Natural killer cell treated with Interleukin-12 subunit alpha and Interleukin-12 subunit beta and Interleukin-15 and Interleukin-18, amount 100 ng/mL, for 72 hours (primary cell): ENCODE data around the gene SLC49A3. TPM values are rescaled to one million over a fixed set of nuclear protein-coding genes. Genes with fewer than 3 reads are reported as not detected.

ENCODE experiments used
- ATAC-seq, 2 donors: fragments of 150-1000 bp; cut with Tn5 transposase in 1 of 2; sonication (Bioruptor Pico), chemical (Tn5 transposase) in 1 of 2; 2 replicates each; pipeline ENCODE4 v1.10.0; 2021
- DNase-seq: peaks from one replicate; pipeline ENCODE4 v3.0.0; 2022; ENCODE audit warnings: low spot score
- H3K27ac Mint-ChIP-seq, 2 donors: 1 replicate in 1 of 2; 2 replicates in 1 of 2; pipeline ENCODE4 v1.8.0; 2022; ENCODE audit warnings: mixed read lengths in 2 of 2, mild to moderate bottlenecking in 1 of 2, moderate library complexity in 1 of 2
- H3K27me3 Mint-ChIP-seq, 2 donors: 1 replicate in 1 of 2; 2 replicates in 1 of 2; pipeline ENCODE4 v1.8.0; 2022; ENCODE audit warnings: mixed read lengths in 2 of 2
- H3K36me3 Mint-ChIP-seq: one replicate; pipeline ENCODE4 v1.8.0; 2022; ENCODE audit warnings: mixed read lengths
- H3K4me1 Mint-ChIP-seq, 2 donors: 1 replicate in 1 of 2; 2 replicates in 1 of 2; pipeline ENCODE4 v1.8.0; 2022; ENCODE audit warnings: low read depth in 2 of 2, mixed read lengths in 2 of 2, mild to moderate bottlenecking in 1 of 2
- H3K4me3 Mint-ChIP-seq: one replicate; pipeline ENCODE4 v1.8.0; 2022; ENCODE audit warnings: mixed read lengths
- H3K9me3 Mint-ChIP-seq: 2 replicates; pipeline ENCODE4 v1.8.0; 2022; ENCODE audit warnings: mixed read lengths
- total RNA-seq, 2 donors: library from RNA; stranded (reverse); gene quantifications; one replicate each; pipeline ENCODE4 v1.2.3, GENCODE V29; 2022

SLC49A3 gene
- total RNA-seq, 2 donors from 2014 or later: 10.5 to 15.9 TPM

DNA sequence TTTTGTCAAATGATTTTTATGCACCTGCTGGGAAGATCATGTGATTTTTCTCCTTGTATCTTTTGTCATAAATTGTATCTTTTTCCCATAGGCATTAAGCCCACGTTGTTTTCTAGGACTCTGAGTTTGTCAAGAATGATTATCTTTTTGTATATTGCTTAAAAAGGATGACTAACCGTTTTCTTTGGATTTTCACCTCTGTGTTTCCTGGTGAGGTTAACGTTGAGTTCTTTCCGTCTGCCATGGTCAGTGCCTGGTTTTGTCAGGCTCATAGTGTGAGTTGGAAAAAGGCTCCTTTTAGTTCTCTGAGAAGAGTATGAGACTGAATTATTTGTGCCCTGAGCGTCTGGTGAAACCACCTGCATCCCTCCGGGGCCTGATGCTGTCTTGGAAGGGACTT is 38.6 kb upstream of the SLC49A3 start:
- peak overlapping the region in 1 of 2 donors; percentile 66 for H3K27ac Mint-ChIP-seq
- peaks cover 4% of the 10 kb centered on the region for H3K36me3 Mint-ChIP-seq
- no peaks in the 10 kb centered on the region for H3K27me3 Mint-ChIP-seq
- H3K9me3 Mint-ChIP-seq: no peaks in the 10 kb centered on the region
- H3K4me3 Mint-ChIP-seq: no peak overlapping the region
- DNase-seq: peak; percentile 45
- peaks cover 20 to 32% of the 10 kb centered on the region in 2 donors for H3K4me1 Mint-ChIP-seq
- no peak for ATAC-seq

DNA sequence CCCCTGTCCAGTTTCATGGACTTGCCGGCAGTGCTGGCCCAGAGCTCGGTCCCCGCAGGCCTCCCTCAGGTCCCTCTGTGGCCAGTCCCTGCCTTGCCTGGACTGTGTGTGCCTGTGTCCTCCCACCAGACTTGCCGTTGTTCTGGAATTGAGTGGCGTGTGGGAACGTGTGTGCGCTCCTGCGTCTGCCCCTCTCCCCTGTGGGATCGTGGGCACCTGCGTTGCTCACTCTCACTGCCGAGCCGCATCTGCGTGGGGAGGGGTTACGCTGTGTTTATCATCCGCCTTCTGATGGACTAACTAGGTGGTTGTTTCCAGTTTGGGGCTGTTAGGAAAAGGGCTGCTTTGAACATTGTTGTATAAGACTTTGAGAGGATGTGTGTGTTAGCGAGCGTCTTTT is 37.9 kb upstream of the SLC49A3 start:
- Mint-ChIP-seq H3K27me3 (no peaks in the 10 kb centered on the region), H3K4me1 (peaks cover 23 to 36% of the 10 kb centered on the region in 2 donors), H3K27ac (peak overlapping the region; percentile 2 to 62), H3K9me3 (no peaks in the 10 kb centered on the region), H3K36me3 (peaks cover 4% of the 10 kb centered on the region), H3K4me3 (no peak overlapping the region)
- ATAC-seq: no peak
- peak; percentile 5 for DNase-seq

DNA sequence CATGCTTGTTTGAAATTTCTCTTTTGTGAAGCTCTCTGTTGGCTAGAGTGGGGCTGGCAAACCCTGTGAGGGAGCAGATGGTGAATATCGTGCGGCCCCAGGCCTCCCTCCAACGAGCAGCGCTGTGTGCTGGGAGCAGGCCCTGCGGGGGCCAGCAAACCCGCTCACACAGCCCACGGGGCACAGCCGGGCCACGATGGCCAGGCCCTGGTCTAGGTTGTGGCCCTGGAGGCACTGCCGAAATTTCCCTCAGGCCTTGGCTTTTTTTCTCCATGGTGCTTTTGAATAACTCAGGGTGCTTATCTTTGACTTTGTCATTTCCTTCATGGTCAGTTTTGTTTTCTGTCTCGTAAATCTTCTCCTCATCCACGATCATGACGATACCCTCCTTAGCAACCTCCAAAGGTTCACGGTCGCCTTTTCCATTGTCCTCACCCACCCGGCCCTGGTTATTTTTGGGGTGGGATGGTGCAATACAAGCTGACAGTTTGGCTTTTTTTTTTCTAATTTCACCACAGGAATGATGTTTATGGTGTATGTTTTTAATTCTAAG is 37.4 kb upstream of the SLC49A3 start:
- Mint-ChIP-seq H3K36me3 (peaks cover 4% of the 10 kb centered on the region), H3K4me3 (no peak overlapping the region), H3K27me3 (no peaks in the 10 kb centered on the region), H3K9me3 (no peaks in the 10 kb centered on the region), H3K4me1 (peaks cover 29 to 40% of the 10 kb centered on the region in 2 donors), H3K27ac (peak overlapping the region; percentile 2 to 62)
- ATAC-seq (no peak), DNase-seq (no peak)

DNA sequence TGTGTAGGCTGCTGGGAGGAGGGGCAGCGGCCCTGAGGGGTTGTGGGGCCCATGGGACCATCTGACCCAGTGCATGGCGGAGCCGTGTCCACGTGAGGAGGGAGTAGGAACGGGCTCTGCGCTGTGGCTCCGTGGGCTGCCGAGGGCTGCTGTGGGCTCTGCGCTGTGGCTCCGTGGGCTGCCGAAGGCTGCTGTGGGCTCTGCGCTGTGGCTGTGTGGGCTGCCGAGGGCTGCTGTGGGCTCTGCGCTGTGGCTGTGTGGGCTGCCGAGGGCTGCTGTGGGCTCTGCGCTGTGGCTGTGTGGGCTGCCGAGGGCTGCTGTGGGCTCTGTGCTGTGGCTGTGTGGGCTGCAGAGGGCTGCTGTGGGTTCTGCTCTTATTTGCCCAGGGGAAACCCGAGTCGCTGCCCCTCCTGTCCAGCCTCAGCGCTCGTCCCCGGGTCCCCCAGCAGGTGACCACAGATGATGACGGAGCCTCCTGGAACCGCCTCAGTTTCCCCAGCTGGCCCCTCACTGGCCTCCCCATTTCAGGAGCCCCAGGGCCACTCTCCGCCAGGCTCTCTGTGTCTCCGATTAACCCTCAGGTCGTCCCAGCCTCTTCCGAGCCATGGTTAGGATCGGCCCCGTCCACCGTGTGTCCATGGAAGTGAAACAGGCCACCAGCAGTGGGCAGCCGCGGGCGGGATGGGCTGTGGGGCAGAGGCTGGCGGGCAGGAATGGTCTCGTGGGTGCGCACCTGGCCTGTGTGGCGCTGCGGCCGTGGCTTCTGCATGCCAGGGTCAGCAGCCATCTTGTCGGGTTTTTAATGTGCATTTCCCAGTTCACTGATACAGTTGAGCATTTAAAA is 36.7 kb upstream of the SLC49A3 start:
- H3K36me3 Mint-ChIP-seq: peaks cover 1% of the 10 kb centered on the region
- ATAC-seq (no peak), DNase-seq (no peak)
- no peaks in the 10 kb centered on the region for H3K27me3 Mint-ChIP-seq
- H3K4me3 Mint-ChIP-seq: no peak overlapping the region
- H3K9me3 Mint-ChIP-seq: no peaks in the 10 kb centered on the region
- no peak overlapping the region for H3K27ac Mint-ChIP-seq
- peaks cover 32 to 41% of the 10 kb centered on the region in 2 donors for H3K4me1 Mint-ChIP-seq

DNA sequence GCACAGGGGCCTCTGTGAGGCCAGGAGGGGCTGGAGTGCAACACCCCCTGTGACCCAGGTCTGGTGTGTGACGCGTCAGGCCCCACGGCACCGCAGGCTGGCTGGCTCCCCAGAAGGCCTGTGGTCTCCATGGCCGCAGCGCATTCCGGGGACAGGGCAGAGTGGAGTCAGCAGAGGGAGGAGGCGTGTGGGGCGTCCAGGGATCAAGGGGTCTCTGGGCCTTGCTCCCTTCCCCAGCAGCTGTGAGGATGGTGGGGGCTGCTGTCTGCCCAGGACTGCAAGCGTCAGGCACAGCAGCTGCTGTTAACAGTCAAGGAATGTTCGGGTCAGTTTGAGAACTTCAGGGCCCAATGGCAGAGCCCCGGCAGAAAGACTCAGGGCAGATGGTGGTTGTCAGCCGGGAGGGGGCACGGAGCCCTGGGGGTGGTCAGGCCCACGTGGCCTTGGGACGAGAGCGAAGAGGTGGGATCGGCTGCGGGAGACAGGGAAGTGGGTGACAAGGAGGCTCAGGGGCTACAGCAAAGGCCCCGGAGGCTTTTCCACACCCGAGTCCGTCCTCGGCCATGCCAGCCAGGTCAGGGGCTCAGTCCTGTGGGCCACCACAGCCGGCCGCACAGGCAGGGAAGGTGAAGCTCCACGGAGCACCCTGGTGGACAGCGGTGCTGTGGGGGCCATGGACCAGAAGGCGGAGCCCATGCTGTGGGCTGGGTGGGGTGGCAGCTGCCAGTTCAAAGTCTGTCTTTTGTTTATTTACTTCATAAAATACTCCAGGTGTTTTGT is 35.0 kb upstream of the SLC49A3 start:
- Mint-ChIP-seq H3K4me1 (peaks cover 41 to 53% of the 10 kb centered on the region in 2 donors), H3K27ac (no peak overlapping the region), H3K9me3 (no peaks in the 10 kb centered on the region), H3K36me3 (no peaks in the 10 kb centered on the region), H3K27me3 (no peaks in the 10 kb centered on the region), H3K4me3 (no peak overlapping the region)
- peak; percentile 29 for DNase-seq
- ATAC-seq: no peak

DNA sequence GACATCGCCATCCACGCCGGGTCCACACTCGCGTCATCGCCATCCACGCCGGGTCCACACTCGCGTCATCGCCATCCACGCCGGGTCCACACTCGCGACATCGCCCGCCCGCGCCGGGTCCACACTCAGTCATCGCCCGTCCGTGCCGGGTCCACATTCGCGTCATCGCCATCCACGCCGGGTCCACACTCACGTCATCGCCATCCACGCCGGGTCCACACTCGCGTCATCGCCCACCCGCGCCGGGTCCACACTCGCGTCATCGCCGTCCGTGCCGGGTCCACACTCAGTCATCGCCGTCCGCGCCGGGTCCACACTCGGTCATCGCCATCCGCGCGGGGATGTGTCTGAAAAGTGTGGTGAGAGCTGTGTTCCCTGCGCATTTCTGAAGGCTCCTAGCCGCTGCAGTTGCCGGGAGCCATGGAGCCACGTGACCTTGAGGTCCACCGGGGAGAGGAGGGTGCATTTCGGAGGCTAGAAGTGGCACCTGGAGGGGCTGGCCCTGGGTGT is 34.0 kb upstream of the SLC49A3 start:
- Mint-ChIP-seq H3K27ac (peak overlapping the region in 1 of 2 donors; percentile 62), H3K4me3 (no peak overlapping the region), H3K27me3 (no peaks in the 10 kb centered on the region), H3K36me3 (no peaks in the 10 kb centered on the region), H3K4me1 (peaks cover 40 to 51% of the 10 kb centered on the region in 2 donors), H3K9me3 (no peaks in the 10 kb centered on the region)
- DNase-seq (no peak), ATAC-seq (no peak)

DNA sequence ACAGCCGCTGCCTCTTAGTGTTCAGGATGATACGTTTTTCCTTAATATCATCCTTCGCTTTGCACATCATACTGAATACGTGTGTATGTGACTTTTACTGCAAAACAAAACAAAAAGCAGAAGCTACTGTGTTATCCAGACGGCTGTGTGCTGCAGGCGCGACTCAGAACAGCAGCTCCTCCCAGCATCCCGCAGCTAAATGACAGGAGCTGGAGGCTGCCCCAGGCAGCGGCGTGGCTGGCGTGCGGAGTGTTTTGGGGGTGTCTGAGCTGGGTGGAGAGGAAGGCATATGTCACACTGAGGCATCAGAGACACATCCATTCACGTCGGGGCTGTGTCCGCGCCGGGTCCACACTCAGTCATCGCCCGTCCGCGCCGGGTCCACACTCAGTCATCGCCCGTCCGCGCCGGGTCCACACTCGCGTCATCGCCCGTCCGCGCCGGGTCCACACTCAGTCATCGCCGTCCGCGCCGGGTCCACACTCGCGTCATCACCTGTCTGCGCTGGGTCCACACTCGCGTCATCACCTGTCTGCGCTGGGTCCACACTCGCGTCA is 33.3 kb upstream of the SLC49A3 start:
- Mint-ChIP-seq H3K9me3 (no peaks in the 10 kb centered on the region), H3K27me3 (no peaks in the 10 kb centered on the region), H3K4me1 (peaks cover 39 to 52% of the 10 kb centered on the region in 2 donors), H3K4me3 (no peak overlapping the region), H3K36me3 (no peaks in the 10 kb centered on the region), H3K27ac (no peak overlapping the region)
- ATAC-seq (no peak), DNase-seq (no peak)

DNA sequence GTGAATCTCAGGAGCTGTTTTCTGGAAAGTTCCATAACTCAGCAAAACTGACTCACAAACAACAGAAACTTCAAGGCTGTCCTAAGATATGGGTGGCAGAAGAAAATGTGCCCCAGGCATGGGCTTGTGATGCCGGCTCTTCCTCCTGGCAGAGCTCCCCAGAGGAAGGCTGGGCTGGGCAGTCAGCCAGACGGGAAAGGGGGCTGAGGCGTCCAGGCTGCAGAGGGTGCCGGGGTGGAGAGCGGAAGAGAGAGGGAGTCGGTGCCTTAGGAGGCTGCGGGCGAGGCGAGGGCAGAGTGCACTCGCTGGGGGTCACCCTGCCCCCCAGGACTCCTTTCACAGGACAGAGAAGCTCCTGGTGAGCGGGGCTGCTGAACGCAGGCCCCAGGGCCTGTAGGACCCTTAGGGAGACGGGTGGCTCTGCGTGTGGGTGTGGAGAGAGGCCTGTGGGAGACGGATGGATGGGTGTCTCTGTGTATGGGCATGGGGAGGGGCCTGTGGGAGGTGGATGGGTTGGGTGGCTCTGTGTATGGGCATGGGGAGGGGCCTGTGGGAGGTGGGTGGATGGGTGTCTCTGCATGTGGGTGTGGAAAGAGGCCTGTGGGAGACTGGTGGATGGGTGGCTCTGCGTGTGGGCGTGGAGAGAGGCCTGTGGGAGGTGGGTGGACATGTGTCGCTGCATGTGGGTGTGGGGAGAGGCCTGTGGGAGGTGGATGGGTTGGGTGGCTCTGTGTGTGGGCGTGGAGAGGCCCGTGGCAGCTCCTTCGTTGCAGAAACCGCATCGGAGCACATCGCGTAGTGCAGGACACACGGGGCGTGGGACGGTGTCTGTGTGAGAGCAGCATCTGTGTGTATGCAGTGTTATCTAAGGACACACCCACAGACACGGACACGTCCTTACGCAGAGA is 32.6 kb upstream of the SLC49A3 start:
- Mint-ChIP-seq H3K4me3 (no peak overlapping the region), H3K9me3 (no peaks in the 10 kb centered on the region), H3K27me3 (no peaks in the 10 kb centered on the region), H3K27ac (peak overlapping the region in 1 of 2 donors; percentile 50), H3K4me1 (peaks cover 31 to 50% of the 10 kb centered on the region in 2 donors), H3K36me3 (no peaks in the 10 kb centered on the region)
- ATAC-seq: peak in 1 of 2 donors; percentile 19
- no peak for DNase-seq

DNA sequence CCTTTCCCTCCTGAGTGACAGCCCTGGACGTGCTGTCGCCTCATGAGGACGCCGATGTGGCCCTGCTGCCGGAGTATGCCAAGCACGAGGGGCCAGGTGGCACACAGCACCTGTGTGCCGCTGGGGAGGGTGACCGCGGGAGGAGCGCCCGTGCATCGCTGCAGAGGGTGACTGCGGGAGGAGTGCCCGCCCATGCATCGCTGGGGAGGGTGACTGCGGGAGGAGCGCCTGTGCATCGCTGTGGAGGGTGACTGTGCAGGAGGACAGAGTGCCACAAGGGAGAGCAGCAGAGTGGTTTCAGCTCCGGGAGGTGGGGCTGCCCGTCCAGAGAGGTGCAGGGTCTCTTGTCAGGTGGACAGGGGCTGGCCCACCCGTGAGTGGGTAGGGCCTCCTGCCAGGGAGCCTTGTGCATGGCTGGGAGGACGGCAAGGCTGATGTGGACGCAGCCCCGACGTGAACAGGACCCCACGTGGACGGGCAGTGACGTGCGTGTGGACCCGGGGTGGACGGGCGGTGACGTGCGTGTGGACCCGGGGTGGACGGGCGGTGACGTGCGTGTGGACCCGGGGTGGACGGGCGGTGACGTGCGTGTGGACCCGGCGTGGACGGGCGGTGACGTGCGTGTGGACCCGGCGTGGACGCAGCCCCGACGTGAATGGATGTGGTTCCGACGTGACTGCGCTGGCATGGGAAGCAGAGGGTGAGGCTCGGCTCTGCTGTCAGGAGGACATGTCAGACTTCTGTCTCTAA is 31.3 kb upstream of the SLC49A3 start:
- no peaks in the 10 kb centered on the region for H3K27me3 Mint-ChIP-seq
- H3K4me1 Mint-ChIP-seq: peaks cover 31 to 48% of the 10 kb centered on the region in 2 donors
- H3K36me3 Mint-ChIP-seq: no peaks in the 10 kb centered on the region
- ATAC-seq (no peak), DNase-seq (no peak)
- no peak overlapping the region for H3K4me3 Mint-ChIP-seq
- no peaks in the 10 kb centered on the region for H3K9me3 Mint-ChIP-seq
- H3K27ac Mint-ChIP-seq: no peak overlapping the region

DNA sequence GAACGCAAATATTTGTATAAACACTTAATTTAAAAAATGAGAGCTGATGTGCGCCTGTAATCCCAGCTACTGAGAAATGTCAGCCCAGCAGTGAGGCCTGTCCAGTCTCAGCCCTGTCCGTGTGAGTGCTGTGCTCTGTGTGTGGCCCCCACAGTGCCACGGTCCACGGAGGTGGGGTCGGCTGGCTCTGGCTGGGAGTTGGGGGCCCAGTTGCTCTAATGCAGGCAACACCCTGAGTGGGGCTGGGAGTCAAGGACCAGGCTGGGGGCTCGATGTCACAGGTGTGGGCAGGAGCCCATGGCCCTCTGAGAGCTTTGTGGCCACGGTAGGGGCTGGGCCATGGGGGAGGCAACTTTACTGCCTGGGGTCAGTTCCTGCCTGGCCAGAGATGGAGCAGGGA is 29.5 kb upstream of the SLC49A3 start:
- ATAC-seq (no peak), DNase-seq (no peak)
- Mint-ChIP-seq H3K4me3 (no peak overlapping the region), H3K27me3 (no peaks in the 10 kb centered on the region), H3K36me3 (no peaks in the 10 kb centered on the region), H3K27ac (no peak overlapping the region), H3K4me1 (peaks cover 31 to 46% of the 10 kb centered on the region in 2 donors), H3K9me3 (no peaks in the 10 kb centered on the region)

DNA sequence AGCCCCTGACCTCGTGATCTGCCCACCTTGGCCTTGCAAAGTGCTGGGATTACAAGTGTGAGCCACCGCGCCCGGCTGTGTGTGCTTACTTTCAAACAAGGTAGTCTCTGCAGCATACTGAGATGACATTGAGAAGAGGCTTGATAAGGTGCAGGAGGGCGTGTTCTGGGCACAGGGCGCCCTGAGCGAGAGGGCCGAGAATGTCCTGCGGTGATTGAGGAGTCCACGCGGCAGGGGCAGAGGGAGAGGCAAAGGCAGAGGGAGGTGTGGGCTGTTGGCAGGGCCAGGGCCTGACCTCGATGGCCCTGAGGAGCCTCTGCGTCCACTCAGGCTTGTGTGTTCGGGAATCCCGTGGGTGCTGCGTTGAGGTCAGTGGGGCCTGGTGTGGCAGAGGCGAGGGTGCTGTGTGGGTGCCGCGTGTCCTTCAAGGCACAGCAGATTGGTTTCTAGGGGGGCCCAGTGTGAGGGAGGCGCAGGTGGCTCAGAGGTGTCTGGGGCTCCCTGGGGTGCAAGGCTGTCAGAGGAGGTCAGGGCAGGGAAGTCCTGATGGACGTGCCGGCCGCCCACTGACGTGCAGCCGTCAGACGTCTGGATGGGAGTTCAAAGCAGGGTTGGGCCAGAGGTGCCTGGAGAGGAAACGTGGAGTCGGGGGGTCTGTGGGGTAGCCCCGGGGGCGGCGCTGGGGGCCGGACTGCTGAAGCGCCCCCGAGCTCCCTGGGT is 28.8 kb upstream of the SLC49A3 start:
- ATAC-seq: peak in 1 of 2 donors; percentile 6
- Mint-ChIP-seq H3K27ac (no peak overlapping the region), H3K4me1 (peaks cover 31 to 41% of the 10 kb centered on the region in 2 donors), H3K36me3 (no peaks in the 10 kb centered on the region), H3K9me3 (no peaks in the 10 kb centered on the region), H3K4me3 (no peak overlapping the region), H3K27me3 (no peaks in the 10 kb centered on the region)
- DNase-seq: no peak

DNA sequence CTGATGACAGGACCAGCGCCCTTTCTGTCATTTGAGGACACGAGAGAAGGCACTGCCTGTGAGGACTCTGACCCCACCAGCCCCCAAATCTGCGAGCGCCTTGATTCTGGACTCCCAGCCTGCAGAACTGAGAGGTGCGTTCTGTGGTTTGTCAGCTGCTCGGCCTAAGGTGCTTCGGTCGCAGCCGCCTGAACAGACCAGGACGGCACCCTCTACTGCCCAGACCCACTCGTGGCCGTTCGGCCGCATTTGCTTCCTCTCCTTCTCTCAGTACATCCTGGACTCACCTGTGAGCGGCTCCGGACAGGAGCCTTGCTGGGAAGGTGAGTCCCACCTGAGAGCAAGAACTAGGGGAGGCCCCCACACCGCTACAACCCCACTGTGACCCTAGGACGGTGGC is 25.1 kb upstream of the SLC49A3 start:
- no peak overlapping the region for H3K4me3 Mint-ChIP-seq
- H3K4me1 Mint-ChIP-seq: peaks cover 26 to 27% of the 10 kb centered on the region in 2 donors
- no peak overlapping the region for H3K27ac Mint-ChIP-seq
- DNase-seq: no peak
- no peak for ATAC-seq
- H3K27me3 Mint-ChIP-seq: no peaks in the 10 kb centered on the region
- H3K9me3 Mint-ChIP-seq: no peaks in the 10 kb centered on the region
- no peaks in the 10 kb centered on the region for H3K36me3 Mint-ChIP-seq
